WTC11 (cell line): ENCODE results near the gene ASIC3. TPM values are rescaled to one million over a fixed set of nuclear protein-coding genes. Genes with fewer than 3 reads are reported as not detected.

ENCODE experiments used
- ATAC-seq: fragments of 200-7000 bp; cut with Tn5 transposase; 2 replicates; pipeline ENCODE4 v1.10.0; 2021; ENCODE audit warnings: mild to moderate bottlenecking, moderate library complexity
- CTCF ChIA-PET: fragments of 300-600 bp; sonication (Branson Sonifier 250); formaldehyde crosslinking; loops from one replicate; lab custom pipeline; 2021; ENCODE audit warnings: antibody characterized with exemption; lab: Charles Lee
- POLR2A ChIA-PET: fragments of 350-600 bp; sonication (Branson Sonifier 250); formaldehyde crosslinking; loops from one replicate; lab custom pipeline; 2021; ENCODE audit warnings: antibody characterized with exemption; lab: Charles Lee
- DNase-seq: peaks from one replicate; pipeline ENCODE4 v3.0.0; 2021; ENCODE audit warnings: low spot score
- H3K27ac Mint-ChIP-seq: 2 replicates; pipeline ENCODE4 v1.8.0; 2021; ENCODE audit warnings: mixed read lengths
- H3K27me3 Mint-ChIP-seq: 2 replicates; pipeline ENCODE4 v1.8.0; 2021; ENCODE audit warnings: low read depth, mild to moderate bottlenecking, moderate library complexity, mixed read lengths
- H3K36me3 Mint-ChIP-seq: 2 replicates; pipeline ENCODE4 v1.8.0; 2021; ENCODE audit warnings: mixed read lengths
- H3K4me1 Mint-ChIP-seq: 2 replicates; pipeline ENCODE4 v1.8.0; 2022; ENCODE audit warnings: mixed read lengths
- H3K4me3 Mint-ChIP-seq: 2 replicates; pipeline ENCODE4 v1.8.0; 2021; ENCODE audit warnings: mild to moderate bottlenecking, moderate library complexity, mixed read lengths
- H3K9me3 Mint-ChIP-seq: 2 replicates; pipeline ENCODE4 v1.8.0; 2021; ENCODE audit warnings: mixed read lengths
- GRHL2 ChIP-seq: fragments of 250-450 bp; sonication (Bioruptor Pico); IDR thresholded peaks from 2 replicates; pipeline ENCODE4 v1.8.0; 2022; ENCODE audit warnings: mild to moderate bottlenecking, moderate library complexity; ENCODE audit not compliant: insufficient replicate concordance, severe bottlenecking
- HMGA2 ChIP-seq: fragments of 250-450 bp; sonication (Bioruptor Pico); IDR thresholded peaks from 2 replicates; pipeline ENCODE4 v1.4.0; 2021; ENCODE audit warnings: mild to moderate bottlenecking, moderate library complexity
- IRF1 ChIP-seq: sonication (generic); formaldehyde crosslinking; IDR thresholded peaks from 2 replicates; pipeline ENCODE4 v1.8.0; 2023; ENCODE audit warnings: missing genetic modification reagents
- MLX ChIP-seq: sonication (generic); formaldehyde crosslinking; IDR thresholded peaks from 2 replicates; pipeline ENCODE4 v1.8.1; 2023; ENCODE audit warnings: mild to moderate bottlenecking, missing genetic modification reagents, moderate library complexity
- MYBL2 ChIP-seq: sonication (generic); formaldehyde crosslinking; IDR thresholded peaks from 2 replicates; pipeline ENCODE4 v1.8.1; 2023; ENCODE audit warnings: mild to moderate bottlenecking, moderate library complexity, missing genetic modification reagents
- NR2C2 ChIP-seq: sonication (generic); formaldehyde crosslinking; IDR thresholded peaks from 2 replicates; pipeline ENCODE4 v1.8.0; 2022; ENCODE audit warnings: mild to moderate bottlenecking, missing genetic modification reagents
- OVOL2 ChIP-seq: fragments of 250-450 bp; sonication (Bioruptor Pico); IDR thresholded peaks from 2 replicates; pipeline ENCODE4 v1.9.0; 2021; ENCODE audit warnings: mild to moderate bottlenecking, borderline replicate concordance
- RORB ChIP-seq: fragments of 250-450 bp; sonication (Bioruptor Pico); IDR thresholded peaks from 2 replicates; pipeline ENCODE4 v1.9.0; 2021; ENCODE audit warnings: mild to moderate bottlenecking
- TEAD1 ChIP-seq: sonication (generic); formaldehyde crosslinking; IDR thresholded peaks from 2 replicates; pipeline ENCODE4 v1.8.0; 2022; ENCODE audit warnings: mild to moderate bottlenecking, missing genetic modification reagents
- ZNF121 ChIP-seq: sonication (generic); formaldehyde crosslinking; IDR thresholded peaks from 2 replicates; pipeline ENCODE4 v1.8.0; 2023; ENCODE audit warnings: missing genetic modification reagents
- ZNF416 ChIP-seq: fragments of 250-450 bp; sonication (Bioruptor Pico); IDR thresholded peaks from 2 replicates; pipeline ENCODE4 v1.9.0; 2021; ENCODE audit warnings: mild to moderate bottlenecking, inconsistent platforms
- ZNF532 ChIP-seq: fragments of 250-450 bp; sonication (Bioruptor Pico); IDR thresholded peaks from 2 replicates; pipeline ENCODE4 v1.9.0; 2021; ENCODE audit warnings: mild to moderate bottlenecking, borderline replicate concordance
- total RNA-seq: library from RNA; stranded (reverse); gene quantifications from 3 replicates; pipeline ENCODE4 v1.2.3, GENCODE V29; 2021
- TF ChIP-seq, protein P1 (sequence below): fragments of 250-450 bp; sonication (Bioruptor Pico); conservative IDR thresholded peaks from 2 replicates; pipeline ENCODE4 v1.9.0; 2021; ENCODE audit warnings: mild to moderate bottlenecking
- TF ChIP-seq, protein P2 (sequence below): sonication (generic); formaldehyde crosslinking; IDR thresholded peaks from 2 replicates; pipeline ENCODE4 v1.8.1; 2023; ENCODE audit warnings: mild to moderate bottlenecking, missing genetic modification reagents, moderate library complexity

Gene ASIC3
- total RNA-seq, 1 experiment from 2014 or later, result 5.5 TPM

DNA sequence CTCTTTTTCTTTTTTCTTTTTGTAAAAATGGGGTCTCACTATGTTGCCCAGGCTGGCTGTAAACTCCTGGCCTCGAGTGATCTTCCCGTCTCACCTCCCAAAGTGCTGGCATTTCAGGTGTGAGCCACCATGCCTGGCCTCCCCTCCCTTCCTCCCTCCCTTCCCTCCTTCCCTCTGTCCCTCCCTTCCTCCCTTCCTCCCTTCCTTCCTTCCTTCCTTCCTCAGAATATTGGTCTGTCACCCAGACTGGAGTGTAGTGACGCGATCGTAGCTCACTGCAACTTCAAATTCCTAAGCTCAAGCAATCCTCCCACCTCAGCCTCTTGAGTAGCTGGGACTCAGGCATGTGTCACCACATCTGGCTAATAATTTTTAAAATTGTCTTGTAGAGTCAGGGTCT is 46.3 kb downstream of the ASIC3 start:
- H3K4me3 Mint-ChIP-seq, result no peak overlapping the region
- POLR2A ChIA-PET, result no interaction called here
- peaks cover under 1% of the 10 kb centered on the region; the same call in 1 of the 2 replicates for H3K27me3 Mint-ChIP-seq
- DNase-seq, result no peak
- no peaks in the 10 kb centered on the region for H3K9me3 Mint-ChIP-seq
- CTCF ChIA-PET, result interaction anchor here (0.6 to 10.4 kb wide), 4 partner anchors 10 to 1242 kb away, joined by 3 to 118 read pairs (median 4); no protein-coding TSS in a partner anchor
- H3K36me3 Mint-ChIP-seq, result peaks cover 19% of the 10 kb centered on the region
- TF ChIP-seq ZNF121 (peak; percentile 91), IRF1 (no peak)
- TF ChIP-seq, protein P1, sequence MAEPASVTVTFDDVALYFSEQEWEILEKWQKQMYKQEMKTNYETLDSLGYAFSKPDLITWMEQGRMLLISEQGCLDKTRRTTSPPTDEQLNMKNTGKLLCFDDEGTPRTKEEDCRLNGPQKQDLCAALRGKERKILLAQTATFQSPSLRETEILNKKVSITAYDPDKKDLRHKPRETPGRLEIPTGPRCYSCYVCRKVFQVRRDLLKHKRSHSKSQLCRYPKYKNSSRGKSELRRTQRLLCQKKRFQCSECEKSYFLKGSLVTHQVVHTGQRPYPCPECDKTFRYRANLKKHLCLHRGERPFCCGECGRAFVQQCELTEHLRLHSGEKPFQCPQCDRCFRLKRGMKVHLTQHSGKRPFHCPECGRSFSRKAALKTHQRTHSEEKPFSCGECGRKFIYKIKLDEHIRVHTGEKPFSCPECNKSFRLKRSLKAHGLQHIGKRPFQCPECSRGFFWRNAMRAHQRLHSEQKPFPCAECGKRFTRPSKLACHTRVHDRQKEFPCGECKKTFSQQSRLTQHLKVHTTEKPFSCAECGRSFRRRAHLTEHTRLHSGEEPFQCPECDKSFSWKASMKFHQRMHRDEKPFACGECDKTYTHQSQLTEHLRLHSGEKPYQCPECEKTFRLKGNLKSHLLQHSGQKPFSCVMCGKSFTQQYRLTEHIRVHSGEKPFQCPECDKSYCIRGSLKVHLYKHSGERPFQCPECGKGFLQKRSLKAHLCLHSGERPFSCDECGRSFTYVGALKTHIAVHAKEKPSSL (CRISPR knock-in tag), result no peak
- ATAC-seq, result no peak
- H3K4me1 Mint-ChIP-seq, result peaks cover 26% of the 10 kb centered on the region
- no peak overlapping the region for H3K27ac Mint-ChIP-seq

DNA sequence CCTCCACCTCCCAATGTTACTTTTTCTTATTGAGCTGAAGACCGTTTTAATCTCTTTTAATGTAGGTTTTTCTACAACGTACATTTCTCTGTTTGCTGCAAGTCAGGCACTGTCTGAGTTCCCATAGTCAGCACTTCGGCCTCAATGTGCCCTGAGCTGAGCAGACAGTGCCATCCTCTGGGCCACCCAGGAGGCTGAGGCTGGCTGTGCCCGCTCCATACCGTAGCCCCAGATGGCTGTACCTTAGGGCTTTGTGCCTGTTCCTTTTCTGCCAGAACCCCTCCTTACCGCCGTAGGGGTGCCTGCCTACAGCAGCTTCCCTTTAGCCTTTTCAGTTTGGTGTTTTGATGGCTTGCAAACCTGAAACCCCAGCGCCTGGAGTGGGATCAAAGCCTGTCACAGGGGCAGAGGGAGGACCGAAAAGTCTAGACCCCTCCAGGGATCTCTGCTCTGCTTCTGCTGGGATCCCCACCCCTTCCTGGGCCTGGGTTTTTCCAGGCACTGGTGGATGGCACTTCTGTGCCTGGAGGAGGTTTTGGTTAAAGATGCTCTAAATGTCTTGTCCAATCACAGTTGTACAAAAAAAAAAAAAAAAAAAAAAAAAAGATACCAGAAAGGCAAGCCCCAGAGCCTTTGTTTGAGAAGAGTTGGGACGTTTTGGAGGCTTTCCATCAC is 46.9 kb downstream of the ASIC3 start:
- Mint-ChIP-seq H3K27me3 (no peaks in the 10 kb centered on the region), H3K36me3 (peaks cover 19% of the 10 kb centered on the region), H3K9me3 (no peaks in the 10 kb centered on the region), H3K4me3 (no peak overlapping the region), H3K27ac (no peak overlapping the region), H3K4me1 (peaks cover 25% of the 10 kb centered on the region)
- ATAC-seq, result no peak
- ChIA-PET POLR2A (no interaction called here), CTCF (interaction anchor here (0.6 to 10.4 kb wide), 6 partner anchors 9 to 1242 kb away, joined by 3 to 118 read pairs (median 4); no protein-coding TSS in a partner anchor)
- no peak for DNase-seq
- TF ChIP-seq, protein P2, sequence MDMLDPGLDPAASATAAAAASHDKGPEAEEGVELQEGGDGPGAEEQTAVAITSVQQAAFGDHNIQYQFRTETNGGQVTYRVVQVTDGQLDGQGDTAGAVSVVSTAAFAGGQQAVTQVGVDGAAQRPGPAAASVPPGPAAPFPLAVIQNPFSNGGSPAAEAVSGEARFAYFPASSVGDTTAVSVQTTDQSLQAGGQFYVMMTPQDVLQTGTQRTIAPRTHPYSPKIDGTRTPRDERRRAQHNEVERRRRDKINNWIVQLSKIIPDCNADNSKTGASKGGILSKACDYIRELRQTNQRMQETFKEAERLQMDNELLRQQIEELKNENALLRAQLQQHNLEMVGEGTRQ, result no peak
- TF ChIP-seq ZNF532 (CRISPR knock-in tag), result no peak
- no peak for TF ChIP-seq HMGA2 (CRISPR knock-in tag)
- no peak for TF ChIP-seq ZNF416 (CRISPR knock-in tag)
- no peak for TF ChIP-seq MLX (CRISPR knock-in tag)
- no peak for TF ChIP-seq NR2C2 (CRISPR knock-in tag)
- no peak for TF ChIP-seq RORB (CRISPR knock-in tag)
- no peak for TF ChIP-seq TEAD1 (CRISPR knock-in tag)
- no peak for TF ChIP-seq GRHL2 (CRISPR knock-in tag)
- TF ChIP-seq MYBL2 (CRISPR knock-in tag), result no peak
- TF ChIP-seq, protein P1 (CRISPR knock-in tag), result no peak
- no peak for TF ChIP-seq OVOL2 (CRISPR knock-in tag)
